Stomach (tissue), 4 donors: ENCODE measurements around the gene PRICKLE1.

ENCODE experiments used
- CTCF ChIP-seq, 7 experiments: fragments of 450-650 bp in 4 of 7; fragments of 200-600 bp in 3 of 7; sonication (generic) in 3 of 7; IDR thresholded peaks; one replicate each; pipeline ENCODE4 v1.5.1; 2016 to 2019; ENCODE audit warnings: antibody characterized with exemption in 7 of 7, control low read depth in 2 of 7, mild to moderate bottlenecking in 1 of 7
- EP300 ChIP-seq: sonication (generic); formaldehyde crosslinking; IDR thresholded peaks from one replicate; pipeline ENCODE4 v1.6.1; 2017; ENCODE audit warnings: antibody characterized with exemption
- POLR2A ChIP-seq, 4 donors: fragments of 450-650 bp; IDR thresholded peaks; one replicate each; pipeline ENCODE4 v1.6.1; 2016; ENCODE audit warnings: antibody characterized with exemption in 4 of 4, control low read depth in 2 of 4, mild to moderate bottlenecking in 1 of 4, moderate library complexity in 1 of 4
- POLR2AphosphoS5 ChIP-seq, 3 donors: sonication (generic); formaldehyde crosslinking; IDR thresholded peaks; one replicate each; pipeline ENCODE4 v1.6.1; 2016; ENCODE audit warnings: antibody characterized with exemption in 3 of 3

GRCh38 chr12:42469355-42470175 is 120.0 kb downstream of the PRICKLE1 start:
- TF ChIP-seq CTCF (IDR thresholded peaks at IDR 0.05) (no peak), POLR2AphosphoS5 (IDR thresholded peaks at IDR 0.05) (no peak), POLR2A (IDR thresholded peaks at IDR 0.05) (no peak), EP300 (no peak)
